Lung (tissue), 12 donors: ENCODE data around the gene TRAT1. TPM values are rescaled to one million over a fixed set of nuclear protein-coding genes. Genes with fewer than 3 reads are reported as not detected.

Experiments used
- ATAC-seq: fragments of 200-7000 bp; cut with Tn5 transposase; one replicate; pipeline ENCODE4 v1.9.1; 2020; ENCODE audit warnings: moderate number of reproducible peaks; ENCODE audit not compliant: insufficient read depth, low FRiP score
- DNase-seq, 3 donors: peaks; one replicate each; pipeline ENCODE4 v3.0.0-alpha.2; 2013 to 2017
- H3K27ac ChIP-seq, 2 donors: one replicate each; pipeline ENCODE4 v1.5.1; 2013; ENCODE audit warnings: mild to moderate bottlenecking in 2 of 2, moderate library complexity in 2 of 2, control low read depth in 1 of 2, inconsistent platforms in 1 of 2, low read depth in 1 of 2, low read length in 1 of 2
- H3K27me3 ChIP-seq, 3 donors: one replicate each; pipeline ENCODE4 v1.5.1; 2013; ENCODE audit warnings: low read length in 2 of 3; ENCODE audit not compliant: control insufficient read depth in 3 of 3, insufficient read depth in 3 of 3
- H3K36me3 ChIP-seq, 4 donors: one replicate each; pipeline ENCODE4 v1.5.1; 2013; ENCODE audit warnings: low read length in 4 of 4, mild to moderate bottlenecking in 1 of 4, moderate library complexity in 1 of 4; ENCODE audit not compliant: control insufficient read depth in 4 of 4, insufficient read depth in 4 of 4
- H3K4me1 ChIP-seq, 5 donors: one replicate each; pipeline ENCODE4 v1.5.1; 2013; ENCODE audit warnings: low read length in 5 of 5, mild to moderate bottlenecking in 2 of 5, moderate library complexity in 1 of 5; ENCODE audit not compliant: control insufficient read depth in 5 of 5, insufficient read depth in 5 of 5
- H3K4me3 ChIP-seq: one replicate; pipeline ENCODE4 v1.5.1; 2013; ENCODE audit warnings: mild to moderate bottlenecking, control low read depth, moderate library complexity
- H3K9ac ChIP-seq, 2 donors: one replicate each; pipeline ENCODE4 v1.5.1; 2013; ENCODE audit warnings: low read length in 2 of 2, control low read depth in 1 of 2; ENCODE audit not compliant: insufficient read depth in 1 of 2
- H3K9me3 ChIP-seq, 4 donors: one replicate each; pipeline ENCODE4 v1.5.1; 2013; ENCODE audit warnings: low read length in 3 of 4, mild to moderate bottlenecking in 1 of 4, moderate library complexity in 1 of 4; ENCODE audit not compliant: control insufficient read depth in 4 of 4, insufficient read depth in 3 of 4
- WGBS, 2 donors: extraction: QIAGEN DNeasy Blood & Tissue Kit; methylation state at CpG; one replicate each; pipeline ENCODE4 v1.1.7; 2013; 5-methylcytosine and 5-hydroxymethylcytosine counted together
- polyA plus RNA-seq, 2 donors: library from polyadenylated mRNA; stranded (reverse); fragments of 200-250 nt; gene quantifications; one replicate each; pipeline ENCODE4 v1.2.1, GENCODE V29; 2013
- total RNA-seq, 2 donors: library from RNA; depleted of rRNA in 1 of 2; stranded (reverse); fragments of >200 nt in 1 of 2; gene quantifications; one replicate each; pipeline ENCODE4 v1.2.1, GENCODE V29; 2014 to 2021
- TF ChIP-seq, protein P1 (sequence below): IDR thresholded peaks from 2 replicates; pipeline ENCODE4 v1.5.1; 2012; ENCODE audit warnings: mild to moderate bottlenecking; ENCODE audit errors: control extremely low read depth, extremely low read depth
- donor health status: control.
- donor health status: control.
- donor health status: Bipolar disorder and iron deficiency.
- donor health status: healthy.
- donor health status: DM: yes; HTN: yes; CAD: no.

TRAT1 gene
- total and polyA plus RNA-seq, 4 donors, result 0.22 to 2.4 (median 0.46) TPM

DNA sequence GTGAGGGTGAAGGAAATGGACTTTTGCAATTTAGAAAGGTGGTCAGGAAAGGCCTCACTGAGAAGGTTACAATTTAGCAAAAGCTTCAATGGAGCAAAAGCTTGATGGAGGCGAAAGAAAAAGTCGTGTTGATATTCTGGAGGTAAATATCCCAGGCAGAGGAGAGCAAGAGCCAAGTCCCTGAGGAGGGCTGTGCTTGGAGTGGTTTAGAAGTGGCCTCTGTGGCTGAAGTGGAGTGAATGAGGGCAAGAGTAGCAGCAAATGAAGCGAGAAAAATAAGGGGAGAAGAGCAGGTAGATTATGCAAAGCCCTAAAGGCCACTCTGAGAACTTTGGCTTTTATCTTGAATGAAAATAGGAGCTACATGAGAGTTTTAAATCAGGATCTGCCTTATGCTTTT lies 76.9 kb downstream of the TRAT1 start:
- 67 to 81% methylated on average over 3 of the region's 3 CpGs for WGBS, 2 donors
- Histone ChIP-seq H3K4me3 (no peak overlapping the region), H3K4me1 (no peaks in the 10 kb centered on the region), H3K27ac (no peak overlapping the region), H3K36me3 (no peaks in the 10 kb centered on the region), H3K9me3 (no peaks in the 10 kb centered on the region), H3K9ac (no peak overlapping the region), H3K27me3 (no peaks in the 10 kb centered on the region)
- TF ChIP-seq, protein P1, sequence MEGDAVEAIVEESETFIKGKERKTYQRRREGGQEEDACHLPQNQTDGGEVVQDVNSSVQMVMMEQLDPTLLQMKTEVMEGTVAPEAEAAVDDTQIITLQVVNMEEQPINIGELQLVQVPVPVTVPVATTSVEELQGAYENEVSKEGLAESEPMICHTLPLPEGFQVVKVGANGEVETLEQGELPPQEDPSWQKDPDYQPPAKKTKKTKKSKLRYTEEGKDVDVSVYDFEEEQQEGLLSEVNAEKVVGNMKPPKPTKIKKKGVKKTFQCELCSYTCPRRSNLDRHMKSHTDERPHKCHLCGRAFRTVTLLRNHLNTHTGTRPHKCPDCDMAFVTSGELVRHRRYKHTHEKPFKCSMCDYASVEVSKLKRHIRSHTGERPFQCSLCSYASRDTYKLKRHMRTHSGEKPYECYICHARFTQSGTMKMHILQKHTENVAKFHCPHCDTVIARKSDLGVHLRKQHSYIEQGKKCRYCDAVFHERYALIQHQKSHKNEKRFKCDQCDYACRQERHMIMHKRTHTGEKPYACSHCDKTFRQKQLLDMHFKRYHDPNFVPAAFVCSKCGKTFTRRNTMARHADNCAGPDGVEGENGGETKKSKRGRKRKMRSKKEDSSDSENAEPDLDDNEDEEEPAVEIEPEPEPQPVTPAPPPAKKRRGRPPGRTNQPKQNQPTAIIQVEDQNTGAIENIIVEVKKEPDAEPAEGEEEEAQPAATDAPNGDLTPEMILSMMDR, result no peak
- DNase-seq (peak in 2 of 3 donors; percentile 12 to 24), ATAC-seq (no peak)

Other genes with a start within 250 kb of the TRAT1 start
- gene CIP2A, start 233.3 kb upstream of the TRAT1 start, total RNA-seq, result 10 to 100 TPM in 1 of 2 donors, 1 to 10 TPM in 1; 2.6 to 12.9 TPM
- 1 to 10 TPM; 1.1 to 1.6 TPM for gene CIP2A, start 233.3 kb upstream of the TRAT1 start, polyA plus RNA-seq
- gene DZIP3, start 233.1 kb upstream of the TRAT1 start, total RNA-seq, result 10 to 100 TPM; 18.5 to 44.1 TPM
- 1 to 10 TPM; 3.8 to 7.5 TPM for gene DZIP3, start 233.1 kb upstream of the TRAT1 start, polyA plus RNA-seq
- not detected for gene RETNLB, start 65.4 kb upstream of the TRAT1 start, total RNA-seq
- not detected for gene RETNLB, start 65.4 kb upstream of the TRAT1 start, polyA plus RNA-seq
- gene GUCA1C, start 131.1 kb downstream of the TRAT1 start, total RNA-seq, result not detected
- gene GUCA1C, start 131.1 kb downstream of the TRAT1 start, polyA plus RNA-seq, result not detected